ENCODE results near the gene SLC35E4. TPM values are rescaled to one million over a fixed set of nuclear protein-coding genes. Genes with fewer than 3 reads are reported as not detected.
A peak's percentile ranks its signal among the peaks of the same experiment; 100 is the strongest.
"Not testable (repeated sequence)": the region's sequence is repeated elsewhere in the genome, so short reads cannot be mapped to it uniquely, and the experiment has no call there.

The SLC35E4 gene
- total RNA-seq, 1 experiment from 2014 or later, result 1.1 TPM

GRCh38 chr22:30606455-30607299 lies 28.9 kb upstream of the SLC35E4 start, which contains the start of gene TCN2:
TSS of gene TCN2 (plus strand) at chr22:30607174. CDS start at chr22:30607332, 158 bp downstream.
- Histone ChIP-seq H3K27ac (peak within 1 kb of the TSS; percentile 61), H3K4me1 (peaks cover 8% of the 10 kb centered on the region; the same call in 1 of the 2 replicates), H3K36me3 (no peaks in the 10 kb centered on the region), H3K27me3 (no peaks in the 10 kb centered on the region), H3K4me3 (peak within 1 kb of the TSS; percentile 65), H3K9me3 (replicated peaks) (no peaks in the 10 kb centered on the region)
- DNase-seq, result peak; percentile 64 to 68

- DNase-seq, result no peak
- Histone ChIP-seq H3K36me3 (no peaks in the 10 kb centered on the region), H3K9me3 (replicated peaks) (no peaks in the 10 kb centered on the region), H3K27me3 (no peaks in the 10 kb centered on the region), H3K4me1 (peaks cover 8% of the 10 kb centered on the region; the same call in 1 of the 2 replicates), H3K4me3 (peak overlapping the region; percentile 65), H3K27ac (peak overlapping the region; percentile 61)
Measured at GRCh38 chr22:30607300-30607930, 28.2 kb upstream of the SLC35E4 start.

GRCh38 chr22:30607939-30608338 lies 27.6 kb upstream of the SLC35E4 start:
- Histone ChIP-seq H3K9me3 (replicated peaks) (no peaks in the 10 kb centered on the region), H3K27ac (no peak overlapping the region), H3K4me3 (no peak overlapping the region), H3K4me1 (peaks cover 8% of the 10 kb centered on the region; the same call in 1 of the 2 replicates), H3K36me3 (no peaks in the 10 kb centered on the region), H3K27me3 (no peaks in the 10 kb centered on the region)
- no peak for DNase-seq

- H3K4me1 ChIP-seq, result peaks cover 8% of the 10 kb centered on the region; the same call in 1 of the 2 replicates
- H3K4me3 ChIP-seq, result no peak overlapping the region
- H3K9me3 ChIP-seq (replicated peaks), result no peaks in the 10 kb centered on the region
- no peaks in the 10 kb centered on the region for H3K27me3 ChIP-seq
- no peaks in the 10 kb centered on the region for H3K36me3 ChIP-seq
- no peak for DNase-seq
- no peak overlapping the region for H3K27ac ChIP-seq
Measured at GRCh38 chr22:30609260-30610185, 26.1 kb upstream of the SLC35E4 start.

- no peaks in the 10 kb centered on the region for H3K36me3 ChIP-seq
- no peak overlapping the region for H3K4me3 ChIP-seq
- no peaks in the 10 kb centered on the region for H3K27me3 ChIP-seq
- no peak for DNase-seq
- H3K27ac ChIP-seq, result no peak overlapping the region
- peaks cover 8% of the 10 kb centered on the region; the same call in 1 of the 2 replicates for H3K4me1 ChIP-seq
- no peaks in the 10 kb centered on the region for H3K9me3 ChIP-seq (replicated peaks)
Measured at GRCh38 chr22:30610299-30610698, 25.3 kb upstream of the SLC35E4 start.

- Histone ChIP-seq H3K4me3 (no peak overlapping the region), H3K4me1 (peaks cover 5% of the 10 kb centered on the region; the same call in 1 of the 2 replicates), H3K9me3 (replicated peaks) (no peaks in the 10 kb centered on the region), H3K27me3 (no peaks in the 10 kb centered on the region), H3K27ac (no peak overlapping the region), H3K36me3 (no peaks in the 10 kb centered on the region)
- DNase-seq, result no peak
Measured at GRCh38 chr22:30611197-30611596, 24.4 kb upstream of the SLC35E4 start.

- Histone ChIP-seq H3K4me3 (no peak overlapping the region), H3K27ac (no peak overlapping the region), H3K36me3 (no peaks in the 10 kb centered on the region), H3K27me3 (no peaks in the 10 kb centered on the region), H3K4me1 (no peaks in the 10 kb centered on the region), H3K9me3 (replicated peaks) (no peaks in the 10 kb centered on the region)
- DNase-seq, result no peak
Measured at GRCh38 chr22:30612789-30613188, 22.8 kb upstream of the SLC35E4 start.

- no peak overlapping the region for H3K27ac ChIP-seq
- H3K36me3 ChIP-seq, result no peaks in the 10 kb centered on the region
- no peak for DNase-seq
- no peaks in the 10 kb centered on the region for H3K27me3 ChIP-seq
- no peaks in the 10 kb centered on the region for H3K4me1 ChIP-seq
- no peak overlapping the region for H3K4me3 ChIP-seq
- no peaks in the 10 kb centered on the region for H3K9me3 ChIP-seq (replicated peaks)
Measured at GRCh38 chr22:30614268-30614667, 21.3 kb upstream of the SLC35E4 start.

GRCh38 chr22:30614879-30615278 lies 20.7 kb upstream of the SLC35E4 start:
- no peaks in the 10 kb centered on the region for H3K36me3 ChIP-seq
- no peaks in the 10 kb centered on the region for H3K27me3 ChIP-seq

GRCh38 chr22:30615543-30615954 lies 20.0 kb upstream of the SLC35E4 start:
- Histone ChIP-seq H3K27ac (no peak overlapping the region), H3K4me1 (no peaks in the 10 kb centered on the region), H3K27me3 (no peaks in the 10 kb centered on the region), H3K4me3 (no peak overlapping the region), H3K9me3 (replicated peaks) (no peaks in the 10 kb centered on the region), H3K36me3 (no peaks in the 10 kb centered on the region)
- DNase-seq, result no peak

More at GRCh38 chr22:30614879-30615278, 20.7 kb upstream of the SLC35E4 start:
- no peak overlapping the region for H3K4me3 ChIP-seq
- no peaks in the 10 kb centered on the region for H3K9me3 ChIP-seq (replicated peaks)
- H3K27ac ChIP-seq, result no peak overlapping the region
- H3K4me1 ChIP-seq, result no peaks in the 10 kb centered on the region
- no peak for DNase-seq

GRCh38 chr22:30617819-30618218 lies 17.8 kb upstream of the SLC35E4 start:
- no peak for DNase-seq
- Histone ChIP-seq H3K4me3 (no peak overlapping the region), H3K27ac (no peak overlapping the region), H3K9me3 (replicated peaks) (no peaks in the 10 kb centered on the region), H3K4me1 (no peaks in the 10 kb centered on the region), H3K36me3 (no peaks in the 10 kb centered on the region), H3K27me3 (no peaks in the 10 kb centered on the region)

GRCh38 chr22:30619909-30620308 lies 15.7 kb upstream of the SLC35E4 start:
- not testable (repeated sequence) for H3K27ac ChIP-seq; H3K4me3 ChIP-seq; H3K27me3 ChIP-seq; H3K9me3 ChIP-seq (replicated peaks); DNase-seq; H3K36me3 ChIP-seq; H3K4me1 ChIP-seq

GRCh38 chr22:30626413-30626812 lies 9.2 kb upstream of the SLC35E4 start:
- no peaks in the 10 kb centered on the region for H3K4me1 ChIP-seq
- no peak overlapping the region for H3K27ac ChIP-seq
- H3K4me3 ChIP-seq, result no peak overlapping the region
- no peaks in the 10 kb centered on the region for H3K27me3 ChIP-seq
- no peaks in the 10 kb centered on the region for H3K9me3 ChIP-seq (replicated peaks)
- H3K36me3 ChIP-seq, result no peaks in the 10 kb centered on the region
- no peak for DNase-seq

GRCh38 chr22:30627471-30627870 lies 8.1 kb upstream of the SLC35E4 start:
- no peak for DNase-seq
- no peaks in the 10 kb centered on the region for H3K4me1 ChIP-seq
- no peaks in the 10 kb centered on the region for H3K36me3 ChIP-seq

More at GRCh38 chr22:30627471-30627870, 8.1 kb upstream of the SLC35E4 start:
- Histone ChIP-seq H3K27ac (no peak overlapping the region), H3K9me3 (replicated peaks) (no peaks in the 10 kb centered on the region), H3K27me3 (no peaks in the 10 kb centered on the region), H3K4me3 (no peak overlapping the region)
